Spleen (tissue), 11 donors: ENCODE data around the gene CUL9. TPM values are rescaled to one million over a fixed set of nuclear protein-coding genes. Genes with fewer than 3 reads are reported as not detected.

Experiments used
- DNase-seq: peaks from one replicate; pipeline ENCODE4 v3.0.0-alpha.2; 2020
- H3K27ac ChIP-seq, 8 donors: fragments of 200-600 bp; sonication (generic) in 7 of 8; 1 replicate in 4 of 8; 2 replicates in 4 of 8; pipeline versions ENCODE4 v1.5.0 to v1.8.0; 2016 to 2021; ENCODE audit warnings: inconsistent platforms in 4 of 8, mild to moderate bottlenecking in 4 of 8, moderate library complexity in 1 of 8
- H3K27me3 ChIP-seq, 7 donors: fragments of 200-600 bp; sonication (generic) in 6 of 7; replicated peaks in 1 of 7; 1 replicate in 4 of 7; 2 replicates in 3 of 7; pipeline versions ENCODE4 v1.5.0 to v1.8.0; 2016 to 2021; ENCODE audit warnings: inconsistent platforms in 3 of 7, mild to moderate bottlenecking in 1 of 7
- H3K36me3 ChIP-seq, 6 donors: fragments of 200-600 bp; sonication (generic) in 5 of 6; 1 replicate in 4 of 6; 2 replicates in 2 of 6; pipeline versions ENCODE4 v1.5.0 to v1.8.0; 2016 to 2021; ENCODE audit warnings: inconsistent platforms in 2 of 6
- H3K4me1 ChIP-seq, 6 donors: fragments of 200-600 bp; sonication (generic) in 5 of 6; 1 replicate in 3 of 6; 2 replicates in 3 of 6; pipeline versions ENCODE4 v1.5.0 to v1.8.0; 2016 to 2021; ENCODE audit warnings: inconsistent platforms in 3 of 6
- H3K4me3 ChIP-seq, 8 donors: fragments of 200-600 bp; sonication (generic) in 7 of 8; 1 replicate in 4 of 8; 2 replicates in 4 of 8; pipeline versions ENCODE4 v1.5.0 to v1.8.0; 2016 to 2021; ENCODE audit warnings: inconsistent platforms in 4 of 8, mild to moderate bottlenecking in 4 of 8, moderate library complexity in 2 of 8
- H3K9me3 ChIP-seq, 8 donors: fragments of 200-600 bp; sonication (generic) in 7 of 8; 1 replicate in 4 of 8; 2 replicates in 4 of 8; pipeline versions ENCODE4 v1.5.0 to v1.8.0; 2016 to 2021; ENCODE audit warnings: inconsistent platforms in 4 of 8
- POLR2A ChIP-seq, 3 donors: fragments of 450-650 bp; IDR thresholded peaks; one replicate each; pipeline ENCODE4 v1.5.1; 2017; ENCODE audit warnings: antibody characterized with exemption in 3 of 3, mild to moderate bottlenecking in 1 of 3
- POLR2AphosphoS5 ChIP-seq, 3 donors: sonication (generic); formaldehyde crosslinking; IDR thresholded peaks; one replicate each; pipeline ENCODE4 v1.5.1; 2017; ENCODE audit warnings: antibody characterized with exemption in 3 of 3
- WGBS, 5 donors: extraction: QIAGEN DNeasy Blood & Tissue Kit in 3 of 5; methylation state at CpG; one replicate each; pipeline versions ENCODE4 v1.1.5 to v1.1.7; 2013 to 2018; 5-methylcytosine and 5-hydroxymethylcytosine counted together
- intact Hi-C: fragments of 100-400 bp; cut with DNase I; formaldehyde crosslinking; loops from one replicate; pipeline ENCODE4 v1.15.0; 2023; ENCODE audit warnings: low total_unique reads
- polyA plus RNA-seq, 3 donors: library from polyadenylated mRNA; stranded (reverse); fragments of 200-250 nt; gene quantifications; one replicate each; pipeline ENCODE4 v1.2.1, GENCODE V29; 2013
- total RNA-seq, 7 donors: library from RNA; depleted of rRNA in 3 of 7; stranded (reverse); fragments of >200 nt in 3 of 7; fragmentation: NEBNext Ultra II Directional in 4 of 7; extraction: Animal tissue kit (Norgen Biotek cat#: 25700) in 4 of 7; gene quantifications; one replicate each; pipeline versions ENCODE4 v1.1.0 to v1.2.1, GENCODE V29; 2016 to 2021
- TF ChIP-seq, protein P1 (sequence below), 11 experiments: fragments of 200-600 bp in 7 of 11; fragments of 450-650 bp in 4 of 11; sonication (generic) in 4 of 11; IDR thresholded peaks in 8 of 11; conservative IDR thresholded peaks in 3 of 11; 1 replicate in 7 of 11; 2 replicates in 4 of 11; pipeline versions ENCODE4 v1.4.0 to v1.8.0; 2016 to 2021; ENCODE audit warnings: antibody characterized with exemption in 11 of 11, inconsistent platforms in 4 of 11, mild to moderate bottlenecking in 1 of 11
- donor health status: healthy with polysubstance abuse.
- donor health status: DM: no; HTN: no; CAD: no; lungs with moderate emphysema.
- donor health status: DM: no; HTN: no; CAD: no.
- donor health status: Bipolar disorder and iron deficiency.
- donor health status: healthy.
- donor health status: DM: no; HTN: no; CAD: no.
- donor health status: DM: yes; HTN: yes; CAD: no.

Gene CUL9
- total and polyA plus RNA-seq, 10 donors = 50.4 to 145 (median 69.1) TPM

DNA sequence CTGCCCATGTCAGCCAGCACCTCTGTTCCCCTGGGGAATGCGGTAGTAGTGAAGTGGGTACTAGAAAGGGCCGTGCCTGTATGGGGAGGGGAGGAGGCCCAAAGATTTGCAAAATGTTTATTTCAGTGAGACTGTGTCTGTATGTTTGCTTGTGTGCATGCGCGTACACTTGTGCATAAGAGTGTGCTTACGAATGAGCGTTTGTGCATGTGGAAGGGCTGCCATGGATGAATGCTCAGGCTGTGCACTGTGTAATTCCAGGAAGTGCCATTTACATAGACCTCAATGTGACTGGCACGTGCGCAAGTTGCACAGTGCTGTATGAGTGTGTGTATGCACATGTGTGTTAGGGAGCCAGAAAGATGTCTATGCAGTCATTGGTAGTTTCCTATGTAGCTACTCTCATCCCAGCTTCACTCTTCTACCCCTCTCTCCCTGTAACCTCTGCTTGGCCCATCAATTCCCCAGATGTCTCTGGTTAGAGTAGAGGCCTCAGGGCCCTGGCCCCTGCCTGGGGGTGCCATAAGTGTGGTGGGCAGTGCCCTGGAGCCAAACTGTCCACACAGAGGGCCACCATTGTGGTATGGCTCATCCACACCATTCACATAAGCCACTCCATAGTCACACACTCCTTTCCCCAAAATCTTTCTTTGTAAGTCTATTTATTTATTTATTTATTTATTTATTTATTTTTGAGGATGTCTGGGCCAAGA lies 89.3 kb downstream of the CUL9 start:
- Histone ChIP-seq H3K4me3 (no peak overlapping the region), H3K27me3 (peaks cover 0 to 62% (median 26%) of the 10 kb centered on the region in 7 donors), H3K36me3 (no peaks in the 10 kb centered on the region), H3K4me1 (peaks cover 5 to 60% (median 41%) of the 10 kb centered on the region in 6 donors), H3K27ac (no peak overlapping the region), H3K9me3 (no peaks in the 10 kb centered on the region)
- intact Hi-C loops = no loop called here
- WGBS, 5 donors = 72 to 86% (median 76%) methylated on average over 8 of the region's 8 CpGs
- TF ChIP-seq POLR2A (IDR thresholded peaks at IDR 0.05) (no peak), POLR2AphosphoS5 (IDR thresholded peaks at IDR 0.05) (no peak)
- TF ChIP-seq, protein P1, sequence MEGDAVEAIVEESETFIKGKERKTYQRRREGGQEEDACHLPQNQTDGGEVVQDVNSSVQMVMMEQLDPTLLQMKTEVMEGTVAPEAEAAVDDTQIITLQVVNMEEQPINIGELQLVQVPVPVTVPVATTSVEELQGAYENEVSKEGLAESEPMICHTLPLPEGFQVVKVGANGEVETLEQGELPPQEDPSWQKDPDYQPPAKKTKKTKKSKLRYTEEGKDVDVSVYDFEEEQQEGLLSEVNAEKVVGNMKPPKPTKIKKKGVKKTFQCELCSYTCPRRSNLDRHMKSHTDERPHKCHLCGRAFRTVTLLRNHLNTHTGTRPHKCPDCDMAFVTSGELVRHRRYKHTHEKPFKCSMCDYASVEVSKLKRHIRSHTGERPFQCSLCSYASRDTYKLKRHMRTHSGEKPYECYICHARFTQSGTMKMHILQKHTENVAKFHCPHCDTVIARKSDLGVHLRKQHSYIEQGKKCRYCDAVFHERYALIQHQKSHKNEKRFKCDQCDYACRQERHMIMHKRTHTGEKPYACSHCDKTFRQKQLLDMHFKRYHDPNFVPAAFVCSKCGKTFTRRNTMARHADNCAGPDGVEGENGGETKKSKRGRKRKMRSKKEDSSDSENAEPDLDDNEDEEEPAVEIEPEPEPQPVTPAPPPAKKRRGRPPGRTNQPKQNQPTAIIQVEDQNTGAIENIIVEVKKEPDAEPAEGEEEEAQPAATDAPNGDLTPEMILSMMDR (IDR thresholded peaks at IDR 0.05 in 8 of 11, conservative IDR thresholded peaks at IDR 0.05 in 3 of 11) = no peak
- DNase-seq = no peak

DNA sequence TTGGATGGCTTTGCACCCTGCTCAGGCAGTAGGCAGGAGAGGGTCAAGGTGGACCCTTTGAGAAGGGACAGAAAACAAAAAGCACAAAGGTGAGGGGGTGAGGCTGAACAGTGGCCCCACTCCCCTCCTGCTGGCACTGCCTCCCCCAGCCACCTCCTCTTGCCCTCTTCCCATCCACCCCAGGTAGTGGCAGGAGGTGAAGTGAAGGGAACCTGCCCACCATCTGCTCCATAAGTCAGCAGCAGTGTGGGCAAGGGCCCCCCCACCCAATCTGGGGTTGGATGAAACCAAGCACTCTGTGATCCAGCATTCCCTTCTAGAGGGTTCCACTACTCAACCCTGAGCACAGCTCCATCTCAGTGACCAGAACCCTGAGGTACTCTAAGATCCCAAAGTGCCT lies 89.9 kb downstream of the CUL9 start:
- intact Hi-C loops = no loop called here
- Histone ChIP-seq H3K9me3 (no peaks in the 10 kb centered on the region), H3K27ac (no peak overlapping the region), H3K4me3 (no peak overlapping the region), H3K27me3 (peaks cover 0 to 69% (median 32%) of the 10 kb centered on the region in 7 donors), H3K4me1 (peaks cover 8 to 67% (median 48%) of the 10 kb centered on the region in 6 donors), H3K36me3 (no peaks in the 10 kb centered on the region)
- TF ChIP-seq, protein P1 (IDR thresholded peaks at IDR 0.05 in 8 of 11, conservative IDR thresholded peaks at IDR 0.05 in 3 of 11) = no peak
- TF ChIP-seq POLR2AphosphoS5 (IDR thresholded peaks at IDR 0.05) (no peak), POLR2A (IDR thresholded peaks at IDR 0.05) (no peak)
- DNase-seq = no peak

- Histone ChIP-seq H3K27ac (no peak overlapping the region), H3K4me3 (no peak overlapping the region), H3K36me3 (no peaks in the 10 kb centered on the region), H3K9me3 (no peaks in the 10 kb centered on the region), H3K4me1 (peaks cover 8 to 55% (median 47%) of the 10 kb centered on the region in 6 donors), H3K27me3 (peaks cover 0 to 73% (median 32%) of the 10 kb centered on the region in 7 donors)
- TF ChIP-seq POLR2AphosphoS5 (IDR thresholded peaks at IDR 0.05) (no peak), POLR2A (IDR thresholded peaks at IDR 0.05) (no peak)
- TF ChIP-seq, protein P1 (IDR thresholded peaks at IDR 0.05 in 8 of 11, conservative IDR thresholded peaks at IDR 0.05 in 3 of 11) = no peak
- intact Hi-C loops = no loop called here
- DNase-seq = no peak
- WGBS, 5 donors = 39 to 56% (median 52%) methylated on average over 2 of the region's 2 CpGs
Observed at GRCh38 chr6:43273707-43274106, 91.7 kb downstream of the CUL9 start.

Other genes with a start within 250 kb of the CUL9 start
- gene GNMT, start 221.4 kb upstream of the CUL9 start, total RNA-seq = 1 to 10 TPM in 6 of 7 donors, under 1 TPM in 1; 0.68 to 3.0 (median 2.0) TPM
- gene GNMT, start 221.4 kb upstream of the CUL9 start, polyA plus RNA-seq = 1 to 10 TPM; 1.2 to 2.3 (median 1.4) TPM
- 10 to 100 TPM; 11.1 to 24.3 (median 19.8) TPM for gene PEX6, start 203.0 kb upstream of the CUL9 start, total RNA-seq
- 10 to 100 TPM; 12.7 to 25.5 (median 16.8) TPM for gene PEX6, start 203.0 kb upstream of the CUL9 start, polyA plus RNA-seq
- gene PPP2R5D, start 197.6 kb upstream of the CUL9 start, total RNA-seq = 10 to 100 TPM; 23.6 to 40.2 (median 27.7) TPM
- 10 to 100 TPM; 15.3 to 18.1 (median 15.6) TPM for gene PPP2R5D, start 197.6 kb upstream of the CUL9 start, polyA plus RNA-seq
- gene MEA1, start 168.2 kb upstream of the CUL9 start, total RNA-seq = 10 to 100 TPM; 33.3 to 51.4 (median 39.4) TPM
- gene MEA1, start 168.2 kb upstream of the CUL9 start, polyA plus RNA-seq = 10 to 100 TPM; 79.2 to 89.4 (median 88.9) TPM
- 10 to 100 TPM; 37.3 to 89.2 (median 68.7) TPM for gene KLHDC3, start 167.9 kb upstream of the CUL9 start, total RNA-seq
- gene KLHDC3, start 167.9 kb upstream of the CUL9 start, polyA plus RNA-seq = 10 to 100 TPM; 53.0 to 83.2 (median 54.8) TPM
- 10 to 100 TPM; 34.9 to 63.4 (median 43.8) TPM for gene RRP36, start 160.6 kb upstream of the CUL9 start, total RNA-seq
- 10 to 100 TPM; 32.0 to 39.5 (median 32.3) TPM for gene RRP36, start 160.6 kb upstream of the CUL9 start, polyA plus RNA-seq
- gene CUL7, start 128.3 kb upstream of the CUL9 start, total RNA-seq = 10 to 100 TPM; 11.8 to 23.1 (median 13.7) TPM
- 1 to 10 TPM; 3.6 to 7.7 (median 4.9) TPM for gene CUL7, start 128.3 kb upstream of the CUL9 start, polyA plus RNA-seq
- 10 to 100 TPM; 11.0 to 43.4 (median 31.0) TPM for gene MRPL2, start 122.8 kb upstream of the CUL9 start, total RNA-seq
- 10 to 100 TPM; 47.9 to 53.9 (median 52.7) TPM for gene MRPL2, start 122.8 kb upstream of the CUL9 start, polyA plus RNA-seq
- 10 to 100 TPM; 19.6 to 27.0 (median 21.5) TPM for gene KLC4, start 122.6 kb upstream of the CUL9 start, total RNA-seq
- gene KLC4, start 122.6 kb upstream of the CUL9 start, polyA plus RNA-seq = 10 to 100 TPM; 13.2 to 20.0 (median 19.2) TPM
- 10 to 100 TPM; 20.4 to 66.4 (median 35.1) TPM for gene PTK7, start 105.9 kb upstream of the CUL9 start, total RNA-seq
- 10 to 100 TPM in 1 of 3 donors, 1 to 10 TPM in 2; 6.0 to 13.0 (median 8.7) TPM for gene PTK7, start 105.9 kb upstream of the CUL9 start, polyA plus RNA-seq
- 10 to 100 TPM; 23.5 to 45.6 (median 29.6) TPM for gene SRF, start 10.9 kb upstream of the CUL9 start, total RNA-seq
- 10 to 100 TPM; 11.6 to 25.3 (median 14.3) TPM for gene SRF, start 10.9 kb upstream of the CUL9 start, polyA plus RNA-seq
- gene DNPH1, start 47.3 kb downstream of the CUL9 start, total RNA-seq = 10 to 100 TPM; 33.2 to 94.8 (median 54.0) TPM
- 100 to 1,000 TPM; 126 to 201 (median 153) TPM for gene DNPH1, start 47.3 kb downstream of the CUL9 start, polyA plus RNA-seq
- under 1 TPM in 6 of 7 donors, not detected in 1; 0.07 to 0.32 (median 0.11) TPM for gene TTBK1, start 61.3 kb downstream of the CUL9 start, total RNA-seq
- under 1 TPM; 0.05 to 0.19 (median 0.07) TPM for gene TTBK1, start 61.3 kb downstream of the CUL9 start, polyA plus RNA-seq
- gene SLC22A7, start 116.1 kb downstream of the CUL9 start, total RNA-seq = not detected
- gene SLC22A7, start 116.1 kb downstream of the CUL9 start, polyA plus RNA-seq = not detected
- gene CRIP3, start 126.6 kb downstream of the CUL9 start, total RNA-seq = 10 to 100 TPM in 1 of 7 donors, 1 to 10 TPM in 6; 6.4 to 11.6 (median 7.1) TPM
- gene CRIP3, start 126.6 kb downstream of the CUL9 start, polyA plus RNA-seq = 10 to 100 TPM; 15.1 to 36.5 (median 35.8) TPM
- 10 to 100 TPM; 28.9 to 56.9 (median 39.5) TPM for gene ZNF318, start 187.5 kb downstream of the CUL9 start, total RNA-seq
- 10 to 100 TPM in 2 of 3 donors, 1 to 10 TPM in 1; 8.6 to 15.6 (median 10.8) TPM for gene ZNF318, start 187.5 kb downstream of the CUL9 start, polyA plus RNA-seq
- 10 to 100 TPM; 19.4 to 52.6 (median 35.0) TPM for gene ABCC10, start 245.3 kb downstream of the CUL9 start, total RNA-seq
- 10 to 100 TPM; 13.1 to 28.6 (median 28.5) TPM for gene ABCC10, start 245.3 kb downstream of the CUL9 start, polyA plus RNA-seq